Activated CD4-positive, alpha-beta memory T cell treated with anti-CD3 and anti-CD28 coated beads, Interleukin-2, amount 10 ng/mL, durations not matched to agents 7 days and 5 days (primary cell): ENCODE measurements around the gene ERBIN. TPM values are rescaled to one million over a fixed set of nuclear protein-coding genes. Genes with fewer than 3 reads are reported as not detected.
"Not testable (repeated sequence)": the region's sequence is repeated elsewhere in the genome, so short reads cannot be mapped to it uniquely, and the experiment has no call there.

Experiments
- CTCF ChIA-PET: fragments of 350-600 bp; sonication (Branson Sonifier 250); formaldehyde crosslinking; loops from one replicate; lab custom pipeline; 2021; ENCODE audit warnings: antibody characterized with exemption, inconsistent platforms; lab: Charles Lee
- POLR2A ChIA-PET: fragments of 350-600 bp; sonication (Branson Sonifier 250); formaldehyde crosslinking; loops from one replicate; lab custom pipeline; 2021; ENCODE audit warnings: antibody characterized with exemption; lab: Charles Lee
- DNase-seq: peaks from one replicate; pipeline ENCODE4 v3.0.0-alpha.2; 2020
- H3K27ac Mint-ChIP-seq: one replicate; pipeline ENCODE4 v1.8.0; 2021; ENCODE audit warnings: mild to moderate bottlenecking, mixed read lengths
- H3K27me3 Mint-ChIP-seq: one replicate; pipeline ENCODE4 v1.8.0; 2021; ENCODE audit warnings: mixed read lengths
- H3K36me3 Mint-ChIP-seq: one replicate; pipeline ENCODE4 v1.8.0; 2021; ENCODE audit warnings: low read depth, mixed read lengths
- H3K4me1 Mint-ChIP-seq: one replicate; pipeline ENCODE4 v1.8.0; 2021; ENCODE audit warnings: mixed read lengths
- H3K4me3 Mint-ChIP-seq: one replicate; pipeline ENCODE4 v1.8.0; 2021; ENCODE audit warnings: mild to moderate bottlenecking, mixed read lengths
- H3K9me3 Mint-ChIP-seq: one replicate; pipeline ENCODE4 v1.8.0; 2021; ENCODE audit warnings: mixed read lengths
- total RNA-seq, 2 experiments: library from RNA; stranded (reverse); gene quantifications; one replicate each; pipeline ENCODE4 v1.2.3, GENCODE V29; 2021

The ERBIN gene
- total RNA-seq, 2 experiments from 2014 or later, result 55.9 to 56.3 TPM

GRCh38 chr5:65900746-65901145, 25.6 kb upstream of the ERBIN start:
- no peak overlapping the region for H3K4me3 Mint-ChIP-seq
- no peaks in the 10 kb centered on the region for H3K9me3 Mint-ChIP-seq
- no peak overlapping the region for H3K27ac Mint-ChIP-seq
- H3K27me3 Mint-ChIP-seq, result peaks cover 6% of the 10 kb centered on the region
- no peak for DNase-seq
- POLR2A ChIA-PET, result no interaction called here
- no peaks in the 10 kb centered on the region for H3K36me3 Mint-ChIP-seq
- H3K4me1 Mint-ChIP-seq, result no peaks in the 10 kb centered on the region
- CTCF ChIA-PET, result interaction anchor here (1.4 kb wide), 1 partner anchor 26 kb away, joined by 3 read pairs; no protein-coding TSS in a partner anchor

GRCh38 chr5:65902104-65902503, 24.3 kb upstream of the ERBIN start:
- Mint-ChIP-seq H3K27me3 (peaks cover 5% of the 10 kb centered on the region), H3K4me3 (no peak overlapping the region), H3K4me1 (no peaks in the 10 kb centered on the region), H3K27ac (no peak overlapping the region), H3K36me3 (no peaks in the 10 kb centered on the region), H3K9me3 (no peaks in the 10 kb centered on the region)
- POLR2A ChIA-PET, result no interaction called here
- CTCF ChIA-PET, result no interaction called here
- no peak for DNase-seq

DNA sequence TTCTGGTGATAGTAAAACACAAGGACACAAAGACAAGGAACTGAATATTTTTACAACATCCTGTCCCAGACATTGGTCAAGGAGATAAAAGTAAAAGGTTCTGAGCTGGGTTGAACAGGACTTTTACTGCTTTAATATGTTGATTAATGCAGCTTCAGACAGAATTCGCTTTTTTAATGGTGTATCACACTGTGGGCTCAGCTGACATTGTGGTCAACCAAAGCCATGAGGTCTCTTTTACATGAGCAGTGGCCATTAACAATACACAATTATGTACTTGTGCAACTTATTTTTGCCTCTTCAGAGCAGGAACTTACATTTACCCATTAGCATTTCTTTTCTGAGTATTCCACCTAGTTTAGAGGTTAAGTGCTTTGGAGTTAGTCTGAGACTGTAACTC, 22.8 kb upstream of the ERBIN start:
- H3K4me3 Mint-ChIP-seq, result no peak overlapping the region
- ChIA-PET CTCF (no interaction called here), POLR2A (no interaction called here)
- no peaks in the 10 kb centered on the region for H3K36me3 Mint-ChIP-seq
- no peaks in the 10 kb centered on the region for H3K9me3 Mint-ChIP-seq
- no peaks in the 10 kb centered on the region for H3K4me1 Mint-ChIP-seq
- DNase-seq, result no peak
- H3K27ac Mint-ChIP-seq, result no peak overlapping the region
- H3K27me3 Mint-ChIP-seq, result peaks cover 3% of the 10 kb centered on the region

DNA sequence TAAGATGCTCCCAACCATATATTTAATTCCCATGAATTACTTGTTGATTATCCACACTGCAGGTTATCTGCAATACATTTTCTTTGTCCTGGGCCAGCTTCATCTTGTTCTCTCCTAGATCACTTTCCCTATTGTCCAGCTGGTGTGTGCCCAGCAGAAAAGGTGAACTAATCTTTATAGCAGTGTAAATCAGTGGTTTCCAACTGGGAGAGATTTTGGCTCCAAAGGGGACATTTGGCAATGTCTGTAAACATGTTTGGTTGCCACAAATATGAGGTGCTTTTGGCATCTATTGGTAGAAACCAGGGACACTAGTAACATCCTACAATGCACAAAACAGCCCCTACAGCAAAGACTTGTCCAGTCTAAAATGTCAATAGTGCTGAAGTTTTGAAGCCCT, 20.1 kb upstream of the ERBIN start:
- H3K4me1 Mint-ChIP-seq, result no peaks in the 10 kb centered on the region
- H3K4me3 Mint-ChIP-seq, result no peak overlapping the region
- no peaks in the 10 kb centered on the region for H3K27me3 Mint-ChIP-seq
- no peak for DNase-seq
- ChIA-PET POLR2A (no interaction called here), CTCF (no interaction called here)
- H3K27ac Mint-ChIP-seq, result no peak overlapping the region
- no peaks in the 10 kb centered on the region for H3K36me3 Mint-ChIP-seq
- H3K9me3 Mint-ChIP-seq, result no peaks in the 10 kb centered on the region

GRCh38 chr5:65907135-65907534, 19.2 kb upstream of the ERBIN start:
- H3K4me3 Mint-ChIP-seq, result no peak overlapping the region
- DNase-seq, result no peak
- no peaks in the 10 kb centered on the region for H3K27me3 Mint-ChIP-seq
- H3K27ac Mint-ChIP-seq, result no peak overlapping the region
- ChIA-PET POLR2A (no interaction called here), CTCF (no interaction called here)
- no peaks in the 10 kb centered on the region for H3K4me1 Mint-ChIP-seq
- H3K36me3 Mint-ChIP-seq, result no peaks in the 10 kb centered on the region
- no peaks in the 10 kb centered on the region for H3K9me3 Mint-ChIP-seq

DNA sequence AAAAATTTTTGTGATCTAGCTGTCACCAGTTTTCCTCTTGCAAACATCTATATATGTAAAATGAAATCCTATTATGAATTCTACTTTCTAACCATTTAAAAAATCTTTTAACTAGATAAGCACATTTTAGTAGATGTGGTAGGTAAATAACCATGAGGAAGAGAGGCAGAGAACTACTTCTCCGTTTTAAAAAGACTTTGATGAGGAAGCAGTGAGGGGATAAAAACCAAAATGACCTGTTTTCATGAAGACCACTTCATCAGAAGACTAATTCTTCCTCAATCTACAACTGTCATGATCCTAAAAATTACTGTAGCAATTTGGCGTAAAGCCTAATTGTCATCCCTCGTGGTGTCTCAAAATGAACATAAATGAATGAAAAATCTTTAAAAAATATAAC, 15.7 kb upstream of the ERBIN start:
- POLR2A ChIA-PET, result interaction anchor here (1.1 kb wide), 1 partner anchor 35 kb away, joined by 3 read pairs; no protein-coding TSS in a partner anchor
- Mint-ChIP-seq H3K4me3 (no peak overlapping the region), H3K9me3 (no peaks in the 10 kb centered on the region), H3K27ac (no peak overlapping the region), H3K36me3 (no peaks in the 10 kb centered on the region), H3K4me1 (no peaks in the 10 kb centered on the region), H3K27me3 (no peaks in the 10 kb centered on the region)
- CTCF ChIA-PET, result no interaction called here
- DNase-seq, result no peak

GRCh38 chr5:65912311-65912710, 14.1 kb upstream of the ERBIN start:
- Mint-ChIP-seq H3K27ac (no peak overlapping the region), H3K36me3 (no peaks in the 10 kb centered on the region), H3K27me3 (no peaks in the 10 kb centered on the region), H3K4me3 (no peak overlapping the region), H3K9me3 (no peaks in the 10 kb centered on the region), H3K4me1 (no peaks in the 10 kb centered on the region)
- no peak for DNase-seq
- ChIA-PET POLR2A (no interaction called here), CTCF (no interaction called here)

- no peak overlapping the region for H3K27ac Mint-ChIP-seq
- H3K4me1 Mint-ChIP-seq, result no peaks in the 10 kb centered on the region
- no peaks in the 10 kb centered on the region for H3K27me3 Mint-ChIP-seq
- H3K9me3 Mint-ChIP-seq, result no peaks in the 10 kb centered on the region
- no peaks in the 10 kb centered on the region for H3K36me3 Mint-ChIP-seq
- no peak for DNase-seq
- ChIA-PET CTCF (no interaction called here), POLR2A (no interaction called here)
- no peak overlapping the region for H3K4me3 Mint-ChIP-seq
Observed at GRCh38 chr5:65913519-65913918, 12.9 kb upstream of the ERBIN start.

DNA sequence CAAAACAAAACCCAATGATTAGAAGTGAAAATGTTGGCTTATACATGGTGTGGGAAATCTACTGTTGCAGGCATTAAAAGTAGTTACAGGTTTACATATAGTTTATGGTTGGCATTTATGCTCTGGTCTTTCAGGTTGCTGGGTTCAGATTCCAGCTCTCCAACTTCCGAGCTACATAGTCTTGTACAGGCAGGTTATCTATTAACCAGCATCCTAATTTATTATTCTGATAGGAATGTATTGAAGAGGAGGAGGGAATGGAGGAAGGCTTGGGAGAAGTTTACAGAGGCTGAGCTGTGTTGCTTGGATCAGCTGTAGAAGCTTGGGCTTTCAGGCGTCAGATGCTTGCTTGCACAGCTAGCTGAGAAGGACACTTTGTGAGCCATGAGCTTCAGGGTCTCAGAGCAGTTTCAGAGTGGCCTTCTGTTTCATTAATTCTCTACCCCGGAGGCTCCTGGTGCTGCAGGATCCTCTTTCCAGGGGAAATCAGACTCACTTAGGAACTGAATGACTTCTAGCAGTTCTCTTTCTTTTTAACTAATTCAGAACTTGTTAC, 11.7 kb upstream of the ERBIN start:
- Mint-ChIP-seq H3K9me3 (no peaks in the 10 kb centered on the region), H3K27ac (no peak overlapping the region), H3K27me3 (no peaks in the 10 kb centered on the region), H3K4me3 (no peak overlapping the region), H3K4me1 (no peaks in the 10 kb centered on the region), H3K36me3 (no peaks in the 10 kb centered on the region)
- CTCF ChIA-PET, result no interaction called here
- DNase-seq, result no peak
- POLR2A ChIA-PET, result interaction anchor here (3.2 kb wide), 1 partner anchor 12 kb away, joined by 8 read pairs; the partner anchor contains the start of gene ERBIN

DNA sequence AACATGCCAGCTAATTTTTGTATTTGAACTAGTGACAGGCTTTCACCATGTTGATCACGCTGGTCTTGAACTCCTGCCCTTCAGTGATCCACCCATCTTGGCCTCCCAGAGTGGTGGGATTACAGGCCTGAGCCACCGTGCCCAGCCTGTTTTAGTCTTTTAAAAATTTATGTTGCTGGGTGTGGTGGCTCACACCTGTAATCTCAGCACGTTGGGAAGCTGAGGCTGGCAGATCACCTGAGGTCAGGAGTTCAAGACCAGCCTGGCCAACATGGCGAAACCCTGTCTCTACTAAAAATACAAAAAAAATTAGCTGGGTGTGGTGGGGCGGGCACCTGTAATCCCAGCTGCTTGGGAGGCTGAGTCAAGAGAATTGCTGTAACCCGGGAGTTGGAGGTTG, 10.7 kb upstream of the ERBIN start:
- H3K27ac Mint-ChIP-seq, H3K4me3 Mint-ChIP-seq, H3K9me3 Mint-ChIP-seq, H3K4me1 Mint-ChIP-seq, H3K36me3 Mint-ChIP-seq, DNase-seq, CTCF ChIA-PET, H3K27me3 Mint-ChIP-seq: not testable (repeated sequence)
- POLR2A ChIA-PET, result interaction anchor here (1.1 to 3.2 kb wide), 2 partner anchors 9 to 11 kb away, joined by 4 to 8 read pairs; partner anchors contain the start of gene ERBIN

DNA sequence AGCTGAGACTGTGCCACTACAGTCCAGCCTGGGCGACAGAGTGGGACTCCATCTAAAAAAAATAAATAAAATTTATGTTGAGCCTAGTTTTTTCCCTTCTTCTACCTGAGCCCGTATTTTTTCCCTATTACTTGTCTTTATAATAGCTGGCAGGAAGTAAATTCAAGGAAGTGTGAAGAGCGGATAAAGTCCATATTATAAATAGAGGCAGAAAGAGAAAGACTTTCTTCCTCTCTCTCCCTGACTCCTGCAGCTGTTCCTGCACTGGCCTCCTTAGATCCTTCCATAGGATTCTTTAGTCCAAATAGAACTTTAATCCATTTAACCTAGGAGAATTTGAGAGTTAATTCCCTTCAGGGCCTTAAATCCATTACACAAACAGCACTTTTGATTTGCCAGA, 10.3 kb upstream of the ERBIN start:
- no peaks in the 10 kb centered on the region for H3K9me3 Mint-ChIP-seq
- no peaks in the 10 kb centered on the region for H3K4me1 Mint-ChIP-seq
- H3K27me3 Mint-ChIP-seq, result no peaks in the 10 kb centered on the region
- no peak overlapping the region for H3K27ac Mint-ChIP-seq
- ChIA-PET CTCF (no interaction called here), POLR2A (interaction anchor here (1.1 to 3.2 kb wide), 2 partner anchors 9 to 10 kb away, joined by 4 to 8 read pairs; partner anchors contain the start of gene ERBIN)
- no peak overlapping the region for H3K4me3 Mint-ChIP-seq
- H3K36me3 Mint-ChIP-seq, result no peaks in the 10 kb centered on the region
- no peak for DNase-seq

- ChIA-PET CTCF (no interaction called here), POLR2A (interaction anchor here (3.2 kb wide), 1 partner anchor 10 kb away, joined by 8 read pairs; the partner anchor contains the start of gene ERBIN)
- H3K27me3 Mint-ChIP-seq, result no peaks in the 10 kb centered on the region
- no peaks in the 10 kb centered on the region for H3K4me1 Mint-ChIP-seq
- DNase-seq, result no peak
- no peak overlapping the region for H3K27ac Mint-ChIP-seq
- H3K4me3 Mint-ChIP-seq, result no peak overlapping the region
- H3K36me3 Mint-ChIP-seq, result no peaks in the 10 kb centered on the region
- no peaks in the 10 kb centered on the region for H3K9me3 Mint-ChIP-seq
Observed at GRCh38 chr5:65916636-65917035, 9.7 kb upstream of the ERBIN start.

DNA sequence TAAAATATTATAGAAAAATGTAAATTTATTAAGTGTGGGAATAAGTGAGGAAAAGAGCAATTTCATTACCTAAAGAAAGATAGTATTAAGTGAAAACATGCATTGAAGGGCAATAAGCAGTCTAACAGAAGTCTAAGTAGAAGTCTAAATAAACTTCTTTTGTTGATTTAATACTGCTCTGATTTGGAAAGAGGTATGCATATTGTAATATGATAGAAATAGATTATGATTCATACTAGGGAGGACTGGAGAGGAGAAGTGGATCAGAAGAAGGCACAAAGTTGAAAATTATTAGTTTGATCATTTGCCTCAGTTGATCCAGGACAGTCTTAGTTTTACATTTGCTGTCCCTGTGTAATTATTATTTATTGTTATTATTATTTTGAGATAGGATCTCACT, 6.6 kb upstream of the ERBIN start:
- H3K27me3 Mint-ChIP-seq, result peaks cover 11% of the 10 kb centered on the region

DNA sequence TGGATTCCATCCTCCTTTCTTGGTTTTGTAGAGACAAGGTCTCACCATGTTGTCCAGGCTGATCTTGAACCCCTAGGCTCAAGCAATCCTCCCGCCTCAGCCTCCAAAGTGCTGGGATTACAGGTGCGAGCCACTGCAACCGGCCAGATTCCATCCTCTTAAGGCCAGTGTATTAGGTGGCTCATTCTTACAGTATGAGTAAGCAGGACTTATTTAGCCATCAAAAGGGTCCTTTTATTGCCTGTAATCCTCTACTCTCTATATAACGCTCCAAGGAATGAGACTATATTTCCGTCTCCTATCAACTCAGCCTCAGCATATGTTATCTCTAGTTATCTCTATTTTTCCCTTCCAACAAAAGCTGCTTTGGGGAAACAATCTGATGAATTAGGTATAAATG, 3.0 kb upstream of the ERBIN start:
- ChIA-PET CTCF (interaction anchor here (1.4 kb wide), 1 partner anchor 234 kb away, joined by 3 read pairs; no protein-coding TSS in a partner anchor), POLR2A (interaction anchor here (0.7 to 1.5 kb wide), 2 partner anchors 41 to 137 kb away, joined by 3 to 4 read pairs; no protein-coding TSS in a partner anchor)
- no peak overlapping the region for H3K4me3 Mint-ChIP-seq
- no peak overlapping the region for H3K27ac Mint-ChIP-seq
- H3K4me1 Mint-ChIP-seq, result peaks cover 10% of the 10 kb centered on the region
- H3K36me3 Mint-ChIP-seq, result peaks cover 5% of the 10 kb centered on the region
- no peak for DNase-seq
- H3K27me3 Mint-ChIP-seq, result peaks cover 11% of the 10 kb centered on the region
- H3K9me3 Mint-ChIP-seq, result no peaks in the 10 kb centered on the region

More for the DNA sequence above, 6.6 kb upstream of the ERBIN start:
- Mint-ChIP-seq H3K27ac (no peak overlapping the region), H3K9me3 (no peaks in the 10 kb centered on the region), H3K36me3 (no peaks in the 10 kb centered on the region), H3K4me3 (no peak overlapping the region), H3K4me1 (peaks cover 5% of the 10 kb centered on the region)
- DNase-seq, result no peak
- ChIA-PET POLR2A (no interaction called here), CTCF (no interaction called here)
